ENCODE results near the gene UBE2J2.
"Not testable (repeated sequence)": the region's sequence is repeated elsewhere in the genome, so short reads cannot be mapped to it uniquely, and the experiment has no call there.

Gene UBE2J2

DNA sequence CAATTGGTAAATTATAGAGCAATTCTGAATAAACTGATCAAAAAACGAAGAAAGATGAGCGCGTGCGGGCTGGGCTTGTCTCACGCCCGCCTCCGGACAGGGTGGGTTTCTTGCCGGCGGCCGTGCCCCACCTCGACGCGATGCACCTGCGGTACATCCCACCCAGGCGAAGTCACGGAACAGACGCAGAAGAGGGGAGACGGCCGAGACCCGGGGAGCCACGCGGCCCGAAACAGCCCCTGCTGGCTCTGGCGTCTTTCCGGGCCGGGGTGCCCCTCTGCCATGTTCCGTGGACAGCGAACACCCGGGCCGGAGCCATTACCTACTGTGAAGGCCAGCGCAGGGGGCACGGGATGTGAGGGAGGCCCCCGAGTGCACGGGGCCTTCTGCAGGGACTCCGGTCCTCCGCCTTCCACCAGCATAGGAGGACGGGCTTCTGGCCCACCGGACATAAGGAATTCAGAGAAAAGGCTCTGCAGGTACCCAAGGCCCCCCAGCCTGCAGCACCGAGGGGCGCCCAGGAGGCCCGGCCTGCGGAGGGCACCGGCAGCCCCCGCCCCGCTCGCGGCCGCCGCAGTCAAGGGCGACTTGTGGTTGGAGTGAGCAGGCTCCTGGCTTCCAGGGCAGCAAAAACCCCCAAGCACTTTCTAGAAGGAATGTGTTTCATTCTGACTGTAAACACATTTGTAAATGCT lies 19.5 kb downstream of the UBE2J2 start:
- DNase-seq, result no peak

DNA sequence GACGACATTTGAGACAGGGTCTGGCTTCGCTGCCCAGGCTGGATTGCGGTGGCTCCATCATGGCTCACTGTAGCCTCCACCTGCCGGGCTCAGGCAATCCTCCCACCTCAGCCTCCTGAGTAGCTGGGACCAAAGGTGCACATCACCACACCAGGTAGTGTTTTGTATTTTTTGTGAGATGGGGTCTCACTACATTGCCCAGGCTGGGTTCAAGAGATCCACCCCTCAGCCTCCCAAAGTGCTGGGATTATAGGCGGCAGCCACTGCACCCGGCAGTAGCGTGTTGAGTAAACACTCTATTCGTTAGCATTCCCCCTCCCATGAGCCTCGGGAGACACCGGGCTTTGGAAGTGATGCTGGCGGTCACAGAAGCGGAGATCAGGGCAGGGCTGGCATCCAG lies 20.3 kb downstream of the UBE2J2 start:
- DNase-seq, result no peak

DNA sequence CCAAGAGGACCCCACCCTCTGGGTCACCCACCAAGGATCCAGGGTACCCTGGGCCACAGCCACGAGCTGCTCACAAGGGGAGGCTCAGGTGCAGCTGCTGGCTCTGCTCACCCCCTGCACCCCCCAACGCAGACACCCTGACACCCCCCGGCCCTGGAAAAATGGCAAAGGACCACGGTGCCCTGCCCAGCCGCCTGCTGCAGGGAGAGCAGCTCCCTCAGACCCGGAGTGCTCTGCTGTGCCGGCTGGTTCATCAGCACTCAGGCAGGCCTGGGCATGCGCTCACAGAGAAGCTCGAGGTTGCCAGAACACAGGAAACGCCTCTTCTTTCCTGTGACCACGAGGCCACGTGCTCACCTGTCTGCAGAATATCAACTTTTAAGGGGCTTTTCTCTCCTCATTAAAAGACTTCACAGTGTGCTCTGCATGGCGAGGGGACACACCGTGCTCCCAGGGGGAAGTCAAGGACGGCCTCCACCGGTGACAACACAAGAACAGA lies 22.8 kb downstream of the UBE2J2 start:
- no peak for DNase-seq

DNA sequence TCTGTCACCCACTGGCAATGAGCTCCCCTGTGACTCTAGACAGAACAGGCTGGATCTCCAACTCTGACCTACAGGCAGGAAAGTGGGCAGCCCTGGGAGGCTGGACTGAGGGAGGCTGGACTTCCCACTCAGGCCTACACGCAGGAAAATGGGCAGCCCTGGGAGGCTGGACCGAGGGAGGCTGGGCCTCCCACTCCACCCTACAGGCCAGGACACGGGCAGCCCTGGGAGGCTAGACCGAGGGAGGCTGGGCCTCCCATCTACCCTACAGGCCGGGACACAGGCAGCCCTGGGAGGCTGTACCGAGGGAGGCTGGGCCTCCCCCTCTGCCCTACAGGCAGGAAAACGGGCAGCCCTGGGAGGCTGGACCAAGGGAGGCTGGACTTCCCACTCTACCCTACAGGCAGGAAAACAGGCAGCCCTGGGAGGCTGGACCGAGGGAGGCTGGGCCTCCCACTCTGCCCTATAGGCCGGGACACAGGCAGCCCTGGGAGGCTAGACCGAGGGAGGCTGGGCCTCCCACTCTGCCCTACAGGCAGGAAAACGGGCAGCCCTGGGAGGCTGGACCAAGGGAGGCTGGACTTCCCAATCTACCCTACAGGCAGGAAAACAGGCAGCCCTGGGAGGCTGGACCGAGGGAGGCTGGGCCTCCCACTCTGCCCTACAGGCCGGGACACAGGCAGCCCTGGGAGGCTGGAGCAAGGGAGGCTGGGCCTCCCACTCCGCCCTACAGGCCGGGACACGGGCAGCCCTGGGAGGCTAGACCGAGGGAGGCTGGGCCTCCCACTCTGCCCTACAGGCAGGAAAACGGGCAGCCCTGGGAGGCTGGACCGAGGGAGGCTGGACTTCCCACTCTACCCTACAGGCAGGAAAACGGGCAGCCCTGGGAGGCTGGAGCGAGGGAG lies 25.4 kb downstream of the UBE2J2 start:
- DNase-seq, result not testable (repeated sequence)

DNA sequence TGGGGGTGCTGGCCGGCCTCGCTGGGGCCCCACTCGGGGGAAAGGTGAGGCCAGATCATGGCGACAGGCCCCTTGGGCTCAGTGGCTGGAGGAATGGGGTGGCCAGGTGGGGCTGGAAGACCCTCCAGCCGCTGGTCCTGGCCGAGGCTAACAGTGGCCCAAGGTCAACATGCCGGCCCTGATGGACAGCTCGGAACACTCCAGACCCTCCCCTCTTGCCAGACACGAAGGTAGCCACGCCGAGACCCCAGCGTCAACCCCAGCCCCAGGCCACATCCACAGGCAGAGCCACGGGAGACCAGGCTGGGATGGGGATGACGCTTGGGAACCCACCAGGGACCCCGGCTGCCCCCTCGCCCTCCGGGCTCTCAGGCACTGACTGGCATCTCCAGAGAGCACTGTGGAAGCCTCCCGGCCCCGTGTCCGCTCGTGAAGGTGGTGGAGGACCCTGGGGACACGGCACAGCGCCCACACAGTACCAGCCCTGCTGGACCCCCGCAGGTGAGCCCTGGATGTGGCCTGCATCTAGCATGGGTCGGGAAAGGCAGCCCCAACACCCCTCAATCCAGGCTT lies 26.2 kb downstream of the UBE2J2 start:
- DNase-seq, result no peak

DNA sequence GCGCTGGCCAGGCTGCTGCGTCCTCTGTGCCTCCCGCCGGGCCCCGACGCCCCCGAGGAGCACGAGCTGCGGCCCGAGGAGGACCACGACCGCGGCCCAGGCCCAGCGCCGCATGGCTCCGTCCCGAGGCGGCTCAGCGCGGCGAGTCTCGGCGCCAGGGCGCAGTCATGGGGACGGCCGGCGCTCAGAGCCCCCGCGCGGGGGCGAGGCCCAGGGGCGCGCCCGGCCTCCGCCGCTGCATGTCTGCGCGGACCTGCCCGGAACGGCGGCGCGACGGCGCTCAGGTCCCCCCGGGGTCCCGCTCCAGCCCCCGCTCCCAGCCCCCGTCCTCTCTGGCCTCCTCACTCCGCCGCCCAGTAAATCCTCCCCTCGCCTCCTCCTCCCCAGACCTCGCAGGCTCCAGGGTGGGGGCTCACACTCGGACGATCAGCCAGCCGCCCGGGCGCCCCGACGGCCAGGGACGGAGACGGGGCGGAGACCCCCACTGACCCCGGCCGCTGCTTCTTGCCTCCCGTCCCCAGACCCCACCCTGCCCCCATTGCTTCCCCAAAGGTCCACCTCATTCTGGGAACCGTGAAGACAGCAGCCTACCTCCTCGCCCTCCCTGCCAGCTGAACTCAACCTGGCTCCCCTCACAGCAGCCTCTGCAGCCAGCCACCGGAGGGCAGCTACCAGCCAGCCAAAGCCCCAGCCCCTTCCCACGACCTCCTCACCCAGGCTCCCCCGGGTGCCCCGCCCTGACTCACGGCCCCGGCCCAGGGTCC lies 26.9 kb downstream of the UBE2J2 start, which contains the start of gene C1QTNF12:
TSS of gene C1QTNF12 (minus strand) at position 146 of the 764 bp plus-strand sequence. CDS start at position 114, 32 bp downstream.
- DNase-seq, result no peak

DNA sequence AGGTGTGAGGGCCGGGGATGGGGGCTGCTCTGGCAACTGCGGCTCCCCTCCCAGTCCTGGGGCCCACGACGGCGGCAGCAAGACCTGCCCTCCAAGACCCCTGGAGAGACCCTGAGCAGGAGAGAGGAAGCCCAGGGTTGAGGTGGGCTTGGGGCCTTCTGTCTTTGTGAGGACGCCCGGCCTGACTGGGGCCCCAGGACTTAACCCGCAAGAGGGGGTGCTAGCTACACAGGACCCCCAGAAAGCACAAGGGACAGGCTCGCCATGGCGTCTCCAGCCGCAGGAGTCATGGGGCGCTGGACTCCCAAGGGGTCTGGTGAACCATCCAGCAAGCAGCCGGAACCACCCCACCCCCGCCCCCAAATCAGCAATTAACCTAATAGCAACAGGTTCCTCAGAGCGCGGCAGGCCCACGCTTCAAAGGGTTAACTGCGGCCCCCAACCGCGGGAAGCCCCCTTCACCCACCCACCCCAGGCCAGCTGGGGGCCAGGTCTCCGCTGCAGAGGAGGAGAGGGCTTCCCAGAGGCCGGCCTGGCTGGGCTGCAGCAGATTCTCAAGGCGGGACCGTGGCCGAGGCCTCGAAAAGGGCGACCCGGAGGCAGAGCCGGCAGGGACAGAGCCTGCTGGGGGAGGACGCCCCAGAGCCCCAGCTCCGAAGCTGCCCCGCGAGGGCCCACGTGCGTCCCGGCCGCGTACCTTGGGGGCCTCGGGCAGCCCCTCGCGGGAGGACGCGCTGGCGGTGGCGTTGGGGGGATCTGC lies 27.7 kb downstream of the UBE2J2 start:
- DNase-seq, result no peak

DNA sequence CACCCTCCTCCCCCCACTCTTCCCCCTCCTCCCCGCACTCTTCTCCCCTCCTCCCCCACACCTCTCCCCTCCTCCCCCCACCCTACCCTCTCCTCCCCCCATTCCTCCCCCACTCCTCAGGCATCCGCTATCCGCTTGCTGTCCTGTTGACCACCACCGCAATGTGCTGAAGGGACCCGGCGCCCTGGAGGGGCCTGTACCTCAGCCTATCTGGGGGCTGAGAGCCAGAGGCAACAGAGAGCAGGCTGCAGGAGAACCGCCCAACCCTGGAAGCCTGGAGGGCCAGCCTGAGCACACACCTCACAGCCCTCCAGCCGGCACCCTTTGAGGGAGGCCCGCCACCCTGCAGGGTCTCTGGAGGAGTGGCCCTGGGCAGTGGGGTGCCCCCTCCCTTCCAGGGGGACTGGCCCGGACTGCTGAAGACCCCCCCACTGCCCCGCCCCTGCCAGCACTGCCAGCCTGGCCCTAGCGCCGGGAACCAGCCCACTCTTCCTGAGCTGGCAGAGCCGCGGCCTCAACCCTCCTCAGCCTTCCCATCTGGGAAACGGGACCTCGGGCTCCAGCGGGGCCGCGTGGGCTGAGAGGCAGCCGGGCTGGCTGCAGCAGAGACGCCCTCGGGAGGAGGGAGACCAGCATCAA lies 28.4 kb downstream of the UBE2J2 start:
- no peak for DNase-seq

DNA sequence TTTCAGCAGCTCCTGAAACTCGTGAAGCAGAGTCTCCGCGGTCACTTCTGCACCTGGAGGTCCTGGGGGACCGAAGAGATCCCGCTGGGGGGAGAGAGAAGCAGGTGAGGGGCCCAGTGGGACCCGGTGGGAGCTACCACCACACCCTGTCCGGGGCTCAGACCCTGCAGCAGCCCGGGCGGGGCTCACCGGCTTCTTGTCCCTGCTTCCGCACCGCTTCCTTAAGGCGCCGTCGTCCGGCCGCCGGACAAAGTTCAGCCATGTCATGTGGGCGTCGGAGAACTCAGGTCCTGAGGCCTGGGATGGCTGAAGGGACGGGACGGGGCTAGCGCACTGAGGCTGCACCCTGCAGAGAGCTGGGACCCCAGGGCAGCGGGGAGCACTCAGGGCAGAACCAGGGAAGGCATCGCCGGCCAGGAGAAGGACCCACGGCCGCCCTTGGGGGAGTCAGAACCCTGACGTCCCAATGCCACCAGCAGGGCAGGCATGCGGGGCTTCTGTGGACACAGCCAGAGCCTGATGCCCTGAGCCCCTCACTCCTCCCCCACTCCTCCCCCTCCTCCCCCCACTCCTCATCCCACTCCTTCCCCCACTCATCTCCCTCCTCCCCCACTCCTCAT lies 29.4 kb downstream of the UBE2J2 start:
- DNase-seq, result no peak

DNA sequence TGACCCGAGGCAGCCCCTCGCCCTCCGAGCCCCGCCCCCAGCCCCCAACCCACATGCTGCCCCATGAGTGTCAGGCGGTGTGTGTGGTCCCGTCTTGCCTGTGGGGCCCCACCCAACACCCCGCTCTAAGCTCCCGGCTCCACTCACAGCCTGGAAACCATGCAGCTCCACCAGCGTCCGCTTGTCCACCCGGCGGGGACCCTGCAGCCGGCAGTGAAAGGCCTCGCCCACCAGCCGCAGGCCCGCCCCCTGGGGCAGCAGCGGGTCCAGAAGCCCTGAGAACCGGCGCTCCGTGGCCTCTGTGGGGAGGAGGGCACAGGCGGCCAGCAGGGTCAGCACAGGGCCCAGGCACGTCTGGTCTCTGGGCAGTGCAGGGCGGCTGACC lies 29.9 kb downstream of the UBE2J2 start:
- no peak for DNase-seq

DNA sequence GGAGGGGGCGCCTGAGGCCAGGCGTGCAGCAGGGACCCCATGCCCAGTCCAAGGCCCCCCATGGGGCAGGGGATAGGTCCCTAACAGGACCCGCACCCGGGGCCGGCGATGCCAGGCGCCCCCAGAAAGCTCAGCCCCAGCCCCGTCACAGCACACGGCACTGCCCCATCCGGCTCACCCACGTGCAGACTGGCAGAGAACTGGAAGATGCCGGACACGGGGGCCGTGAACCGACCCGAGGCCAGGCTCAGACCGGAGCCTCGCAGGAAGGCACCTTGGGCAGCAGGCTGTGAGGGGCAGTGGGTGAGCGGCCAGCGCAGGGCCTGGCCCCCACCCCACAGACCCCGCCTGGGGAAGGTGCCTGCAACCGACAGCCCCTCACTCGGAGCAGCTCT lies 30.4 kb downstream of the UBE2J2 start:
- DNase-seq, result no peak

DNA sequence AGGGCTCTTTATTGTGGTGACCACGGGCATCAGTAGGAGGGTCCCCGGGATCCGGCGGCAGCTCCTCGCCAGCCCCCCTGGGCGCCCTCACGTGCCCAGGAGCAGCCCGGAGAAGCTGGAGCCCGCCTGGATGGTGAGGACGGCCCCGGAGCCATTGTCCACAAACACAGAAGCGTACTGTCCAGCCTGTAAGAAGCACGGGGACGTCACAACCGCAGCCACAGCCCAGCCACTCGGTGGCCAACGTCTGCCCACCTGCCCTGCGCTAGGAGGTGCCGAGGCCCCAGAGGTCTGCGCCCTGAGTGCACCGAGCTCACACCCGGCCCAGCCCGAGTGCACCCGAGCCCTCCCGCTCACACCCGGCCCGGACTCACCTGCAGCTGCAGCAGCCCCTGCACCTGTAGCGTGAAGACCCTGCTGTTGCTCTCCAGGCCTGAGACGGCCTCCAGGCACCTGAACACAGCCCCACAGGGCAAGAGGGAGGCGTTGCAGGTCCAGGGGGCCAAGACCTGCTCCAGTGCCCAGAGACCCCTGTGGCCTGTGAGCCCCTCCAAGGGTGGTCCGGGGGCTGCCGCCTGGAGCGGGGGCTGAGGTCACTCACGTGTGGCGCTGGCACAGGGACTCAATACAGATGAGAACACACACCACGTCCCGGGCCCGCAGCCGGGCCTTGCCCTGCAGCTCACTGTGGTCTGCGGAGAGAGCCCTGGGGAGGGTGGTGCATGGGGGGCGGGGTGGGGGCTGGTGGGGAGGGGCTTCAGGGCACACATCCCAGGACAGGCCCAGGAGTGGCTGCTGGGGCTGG lies 31.0 kb downstream of the UBE2J2 start:
- no peak for DNase-seq

DNA sequence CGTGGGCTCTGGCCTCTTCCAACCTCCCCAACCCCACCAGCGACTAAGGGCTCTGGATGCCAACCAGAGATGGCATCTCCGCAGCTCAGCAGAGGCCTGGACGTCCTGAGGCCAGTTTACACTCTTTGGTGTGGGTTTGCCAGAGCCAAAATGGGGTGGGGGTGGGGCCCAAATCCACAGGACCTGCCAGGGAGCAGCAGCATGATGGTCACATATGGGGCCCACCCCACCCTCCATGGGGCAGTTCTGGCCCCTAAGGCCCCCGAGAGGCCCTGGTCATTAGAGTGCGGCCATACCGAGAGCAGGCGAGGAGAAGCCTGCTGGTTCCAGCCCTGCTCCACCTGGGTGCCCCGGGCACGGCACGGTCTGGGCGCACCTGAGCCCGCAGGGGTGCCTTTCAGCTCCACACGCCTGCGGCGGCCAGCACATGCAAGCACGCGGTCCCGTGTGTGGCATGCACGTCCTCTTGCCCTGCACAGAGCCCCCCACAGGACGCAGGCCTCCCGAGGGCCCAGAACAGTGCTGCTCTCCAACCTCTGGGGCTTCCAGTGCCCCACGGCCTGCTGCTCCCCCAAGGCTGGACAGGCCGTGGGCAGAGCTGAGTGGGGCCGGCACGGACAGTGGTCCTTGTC lies 31.9 kb downstream of the UBE2J2 start:
- DNase-seq, result no peak

DNA sequence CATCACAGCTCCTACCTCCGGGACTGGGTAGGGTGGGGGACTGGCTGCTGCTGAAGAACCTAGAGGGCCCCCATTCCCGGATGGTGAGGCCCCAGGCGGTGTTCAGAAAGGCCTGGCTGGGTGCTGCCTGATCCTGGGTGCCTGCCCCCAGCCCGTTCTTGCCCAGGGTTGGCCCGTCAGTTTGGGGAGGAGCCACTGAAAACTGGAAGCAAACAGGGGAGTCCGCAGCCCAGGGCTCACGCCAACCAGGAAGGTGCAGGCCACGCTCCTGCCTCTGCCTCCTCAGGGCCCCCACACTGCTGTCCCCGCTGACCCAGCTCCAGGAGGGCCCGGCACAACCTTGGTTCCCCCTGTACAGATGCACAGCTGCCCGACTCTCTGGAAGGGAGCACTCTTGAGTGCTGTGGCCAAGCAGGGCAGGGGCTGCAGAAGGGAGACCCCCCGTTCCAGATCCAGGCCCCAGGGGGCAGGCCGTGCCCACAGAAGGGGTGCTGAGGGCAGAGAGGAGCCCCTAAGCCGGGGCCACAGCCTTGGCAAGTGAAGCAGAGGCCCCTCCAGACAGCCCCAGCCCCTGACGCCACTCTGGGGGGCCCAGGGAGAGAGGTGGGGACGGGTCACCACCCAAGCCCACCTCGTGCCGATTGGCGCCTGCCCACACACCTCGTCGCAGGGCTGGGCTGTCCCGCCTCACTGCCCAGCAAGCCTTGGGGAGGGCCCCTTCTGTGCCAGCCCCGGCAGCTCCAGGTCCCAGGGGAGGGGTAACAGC lies 32.6 kb downstream of the UBE2J2 start:
- DNase-seq, result no peak

DNA sequence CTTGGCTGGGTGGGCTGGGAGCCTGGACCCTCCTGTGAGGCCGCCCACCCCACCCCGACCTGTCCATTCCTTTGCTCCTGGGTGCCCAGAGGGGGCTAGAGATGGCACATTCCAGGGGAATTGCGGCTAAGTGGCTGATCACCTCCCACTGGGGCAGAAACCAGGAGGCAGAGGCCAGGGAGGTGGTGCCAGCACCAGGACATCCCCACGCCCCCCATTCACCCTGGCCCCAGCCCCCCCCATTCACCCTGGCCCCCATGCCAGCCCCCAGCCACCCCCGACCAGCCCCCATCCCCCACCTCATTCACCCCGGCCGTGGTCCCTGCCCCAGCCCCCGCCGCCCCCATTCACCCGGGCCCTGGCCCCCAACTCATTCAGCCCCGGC lies 33.3 kb downstream of the UBE2J2 start:
- DNase-seq, result no peak

DNA sequence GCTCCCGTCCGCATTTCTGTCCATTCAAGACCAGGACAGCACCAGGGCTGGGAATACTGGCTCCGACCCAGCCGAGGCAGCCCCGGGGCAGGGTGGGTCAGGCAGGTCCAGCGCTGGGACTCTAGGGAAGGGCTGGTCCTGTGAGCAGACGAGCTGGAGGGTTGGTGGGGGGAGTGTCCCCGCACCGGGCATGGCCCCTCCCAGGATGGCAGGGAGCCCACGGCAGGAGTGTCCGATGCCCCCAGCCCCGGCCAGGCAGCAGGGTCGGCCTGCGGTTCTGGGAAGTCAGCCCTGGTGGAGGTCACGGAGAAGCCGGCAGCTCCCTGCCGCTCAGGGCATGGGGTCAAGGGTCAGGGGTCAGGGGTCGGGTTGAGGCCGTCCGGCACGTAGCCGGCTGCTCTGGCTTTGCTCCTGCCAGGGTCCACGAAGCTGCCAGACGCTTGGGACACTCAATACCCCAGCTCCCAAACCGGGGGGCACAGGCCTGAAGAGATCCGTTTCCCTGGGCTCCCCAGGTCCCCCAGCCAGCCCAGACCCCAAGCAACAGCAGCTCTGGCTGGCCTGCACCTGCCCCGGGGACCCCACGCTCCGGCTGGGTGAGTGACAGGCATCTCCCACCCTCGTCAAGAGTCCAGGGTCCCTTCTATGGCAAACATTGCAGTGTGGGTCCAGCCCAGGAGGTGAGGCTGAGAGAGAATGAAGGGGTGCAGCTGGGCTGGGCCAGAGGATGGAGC lies 33.9 kb downstream of the UBE2J2 start:
- no peak for DNase-seq

DNA sequence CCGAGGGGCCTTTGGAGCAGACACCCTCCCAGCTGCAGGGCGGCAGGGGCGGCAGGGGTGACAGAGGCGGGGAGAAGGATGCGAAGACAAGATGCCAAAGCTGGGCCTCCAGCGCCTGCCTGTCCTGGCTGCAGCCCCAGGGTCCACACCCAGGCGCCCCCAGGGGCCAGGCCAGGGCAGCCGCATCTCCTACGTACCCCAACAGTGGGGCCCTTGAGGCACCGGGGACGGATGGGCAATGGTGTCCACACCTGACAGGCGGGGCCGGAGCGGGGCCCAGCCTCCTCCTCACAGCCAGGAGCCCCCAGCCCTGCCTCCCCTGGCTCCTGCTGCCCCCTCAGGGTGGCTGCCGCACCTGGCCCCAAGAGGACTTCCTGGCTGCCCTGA lies 34.4 kb downstream of the UBE2J2 start:
- DNase-seq, result no peak

DNA sequence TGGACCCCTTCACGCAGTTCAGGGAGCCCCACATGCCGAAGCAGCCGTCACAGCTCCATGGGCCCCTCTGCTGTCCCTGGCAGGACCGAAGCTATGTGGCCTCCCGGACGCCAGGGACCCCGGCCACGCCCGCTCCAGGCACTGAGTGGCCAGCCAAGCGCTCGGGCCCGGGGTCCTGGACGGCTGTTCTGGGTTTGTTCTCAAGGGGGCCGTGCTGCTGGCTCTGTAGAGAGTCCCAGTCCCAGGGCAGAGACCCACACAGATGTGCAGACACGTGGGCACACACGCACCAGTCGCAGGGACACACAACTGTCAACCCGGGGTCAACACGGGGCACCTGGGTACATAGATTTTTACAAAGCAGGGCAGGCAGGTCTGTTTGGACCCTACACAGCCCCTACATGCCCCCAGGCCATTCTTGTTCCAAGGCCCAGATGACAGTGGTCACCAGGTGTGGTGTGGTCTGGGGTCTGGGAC lies 34.9 kb downstream of the UBE2J2 start:
- no peak for DNase-seq

Measured in NCI-H2081 treated with DMSO at 0.1 percent for 48 hours (cell line).